GM12878 (cell line): Measurements from ENCODE around the gene C17orf78. TPM values are rescaled to one million over a fixed set of nuclear protein-coding genes. Genes with fewer than 3 reads are reported as not detected.
A peak's percentile ranks its signal among the peaks of the same experiment; 100 is the strongest.

Experiments used
- E2F8 ChIP-seq: fragments of 450-650 bp; IDR thresholded peaks from 2 replicates; pipeline ENCODE4 v1.6.1; 2018; ENCODE audit warnings: mild to moderate bottlenecking, low read depth, moderate library complexity; ENCODE audit not compliant: partially characterized antibody
- TAF1 ChIP-seq: IDR thresholded peaks from 2 replicates; pipeline ENCODE4 v1.6.1; 2011; ENCODE audit warnings: mild to moderate bottlenecking, low read depth, low read length, borderline replicate concordance
- polyA plus RNA-seq, 11 experiments: library from polyadenylated mRNA; depleted of rRNA in 4 of 11; unstranded in 6 of 11; stranded (reverse) in 5 of 11; fragments of >200 nt; fragmentation: Nextera tagmentation in 4 of 11; fragmentation: Illumina TruSeq in 1 of 11; extraction: Ambion mirVana in 4 of 11; extraction: Trizol in 1 of 11; gene quantifications; 1 replicate in 1 of 11; 2 replicates in 10 of 11; pipeline versions ENCODE4 v1.2.1 to v1.2.3, GENCODE V29; 2011 to 2016; ENCODE audit warnings: inconsistent platforms in 2 of 11, missing spikeins in 2 of 11, low read depth in 1 of 11
- total RNA-seq, 4 experiments: library from RNA; depleted of rRNA in 3 of 4; stranded (reverse); fragments of >200 nt in 3 of 4; fragmentation: Illumina TruSeq in 1 of 4; extraction: Trizol in 1 of 4; gene quantifications; 2 replicates each; pipeline versions ENCODE4 v1.2.1 to v1.2.3, GENCODE V29; 2013 to 2021
- TF ChIP-seq, protein P1 (sequence below), 3 experiments: IDR thresholded peaks in 2 of 3; conservative IDR thresholded peaks in 1 of 3; 2 replicates each; pipeline ENCODE4 v1.5.1; 2011; ENCODE audit warnings: low read depth in 3 of 3, low read length in 3 of 3, mild to moderate bottlenecking in 3 of 3, control low read depth in 2 of 3, moderate library complexity in 2 of 3, inconsistent platforms in 1 of 3, mixed read lengths in 1 of 3; ENCODE audit not compliant: control insufficient read depth in 2 of 3, insufficient read depth in 1 of 3; ENCODE audit errors: extremely low read depth in 1 of 3
- TF ChIP-seq, protein P2 (sequence below): fragments of 450-650 bp; IDR thresholded peaks from 2 replicates; pipeline ENCODE4 v1.6.1; 2018; ENCODE audit warnings: borderline replicate concordance, mild to moderate bottlenecking; ENCODE audit not compliant: partially characterized antibody
- TF ChIP-seq, protein P3 (sequence below): IDR thresholded peaks from 2 replicates; pipeline ENCODE4 v1.6.1; 2012; ENCODE audit warnings: low read depth, low read length, improper control_type of control experiment

Gene C17orf78
- total and polyA plus RNA-seq, 10 of the 15 experiments (the other 5 are each of a cell fraction or from before 2014, with no cell fraction given), result 0.10 TPM; not detected in 9

GRCh38 chr17:37406635-37407461 lies 31.1 kb downstream of the C17orf78 start, which contains the start of the genes ACACA and TADA2A (continued):
- TF ChIP-seq, protein P1, sequence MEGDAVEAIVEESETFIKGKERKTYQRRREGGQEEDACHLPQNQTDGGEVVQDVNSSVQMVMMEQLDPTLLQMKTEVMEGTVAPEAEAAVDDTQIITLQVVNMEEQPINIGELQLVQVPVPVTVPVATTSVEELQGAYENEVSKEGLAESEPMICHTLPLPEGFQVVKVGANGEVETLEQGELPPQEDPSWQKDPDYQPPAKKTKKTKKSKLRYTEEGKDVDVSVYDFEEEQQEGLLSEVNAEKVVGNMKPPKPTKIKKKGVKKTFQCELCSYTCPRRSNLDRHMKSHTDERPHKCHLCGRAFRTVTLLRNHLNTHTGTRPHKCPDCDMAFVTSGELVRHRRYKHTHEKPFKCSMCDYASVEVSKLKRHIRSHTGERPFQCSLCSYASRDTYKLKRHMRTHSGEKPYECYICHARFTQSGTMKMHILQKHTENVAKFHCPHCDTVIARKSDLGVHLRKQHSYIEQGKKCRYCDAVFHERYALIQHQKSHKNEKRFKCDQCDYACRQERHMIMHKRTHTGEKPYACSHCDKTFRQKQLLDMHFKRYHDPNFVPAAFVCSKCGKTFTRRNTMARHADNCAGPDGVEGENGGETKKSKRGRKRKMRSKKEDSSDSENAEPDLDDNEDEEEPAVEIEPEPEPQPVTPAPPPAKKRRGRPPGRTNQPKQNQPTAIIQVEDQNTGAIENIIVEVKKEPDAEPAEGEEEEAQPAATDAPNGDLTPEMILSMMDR (IDR thresholded peaks at IDR 0.05 in 2 of 3, conservative IDR thresholded peaks at IDR 0.05 in 1 of 3; ENCODE audit: control insufficient read depth in 2 of 3, extremely low read depth in 1 of 3, insufficient read depth in 1 of 3, low read depth in 3 of 3, low read length in 3 of 3), result no peak
- TF ChIP-seq, protein P2, sequence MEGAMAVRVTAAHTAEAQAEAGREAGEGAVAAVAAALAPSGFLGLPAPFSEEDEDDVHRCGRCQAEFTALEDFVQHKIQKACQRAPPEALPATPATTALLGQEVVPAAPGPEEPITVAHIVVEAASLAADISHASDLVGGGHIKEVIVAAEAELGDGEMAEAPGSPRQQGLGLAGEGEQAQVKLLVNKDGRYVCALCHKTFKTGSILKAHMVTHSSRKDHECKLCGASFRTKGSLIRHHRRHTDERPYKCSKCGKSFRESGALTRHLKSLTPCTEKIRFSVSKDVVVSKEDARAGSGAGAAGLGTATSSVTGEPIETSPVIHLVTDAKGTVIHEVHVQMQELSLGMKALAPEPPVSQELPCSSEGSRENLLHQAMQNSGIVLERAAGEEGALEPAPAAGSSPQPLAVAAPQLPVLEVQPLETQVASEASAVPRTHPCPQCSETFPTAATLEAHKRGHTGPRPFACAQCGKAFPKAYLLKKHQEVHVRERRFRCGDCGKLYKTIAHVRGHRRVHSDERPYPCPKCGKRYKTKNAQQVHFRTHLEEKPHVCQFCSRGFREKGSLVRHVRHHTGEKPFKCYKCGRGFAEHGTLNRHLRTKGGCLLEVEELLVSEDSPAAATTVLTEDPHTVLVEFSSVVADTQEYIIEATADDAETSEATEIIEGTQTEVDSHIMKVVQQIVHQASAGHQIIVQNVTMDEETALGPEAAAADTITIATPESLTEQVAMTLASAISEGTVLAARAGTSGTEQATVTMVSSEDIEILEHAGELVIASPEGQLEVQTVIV, result no peak
- TF ChIP-seq, protein P3, sequence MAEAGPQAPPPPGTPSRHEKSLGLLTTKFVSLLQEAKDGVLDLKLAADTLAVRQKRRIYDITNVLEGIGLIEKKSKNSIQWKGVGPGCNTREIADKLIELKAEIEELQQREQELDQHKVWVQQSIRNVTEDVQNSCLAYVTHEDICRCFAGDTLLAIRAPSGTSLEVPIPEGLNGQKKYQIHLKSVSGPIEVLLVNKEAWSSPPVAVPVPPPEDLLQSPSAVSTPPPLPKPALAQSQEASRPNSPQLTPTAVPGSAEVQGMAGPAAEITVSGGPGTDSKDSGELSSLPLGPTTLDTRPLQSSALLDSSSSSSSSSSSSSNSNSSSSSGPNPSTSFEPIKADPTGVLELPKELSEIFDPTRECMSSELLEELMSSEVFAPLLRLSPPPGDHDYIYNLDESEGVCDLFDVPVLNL, result no peak
- TF ChIP-seq TAF1 (peak; percentile 83), E2F8 (peak; percentile 70)
